HG03558 (cell line): ENCODE data around the gene ALDH1B1.
"Not testable (repeated sequence)": the region's sequence is repeated elsewhere in the genome, so short reads cannot be mapped to it uniquely, and the experiment has no call there.

ENCODE experiments used
- ATAC-seq: cut with Tn5 transposase; IDR thresholded peaks from one replicate; pipeline ENCODE4 v1.9.1; 2021; ENCODE audit warnings: moderate number of reproducible peaks; ENCODE audit not compliant: unreplicated experiment; ENCODE audit errors: extremely low read depth

The ALDH1B1 gene

DNA sequence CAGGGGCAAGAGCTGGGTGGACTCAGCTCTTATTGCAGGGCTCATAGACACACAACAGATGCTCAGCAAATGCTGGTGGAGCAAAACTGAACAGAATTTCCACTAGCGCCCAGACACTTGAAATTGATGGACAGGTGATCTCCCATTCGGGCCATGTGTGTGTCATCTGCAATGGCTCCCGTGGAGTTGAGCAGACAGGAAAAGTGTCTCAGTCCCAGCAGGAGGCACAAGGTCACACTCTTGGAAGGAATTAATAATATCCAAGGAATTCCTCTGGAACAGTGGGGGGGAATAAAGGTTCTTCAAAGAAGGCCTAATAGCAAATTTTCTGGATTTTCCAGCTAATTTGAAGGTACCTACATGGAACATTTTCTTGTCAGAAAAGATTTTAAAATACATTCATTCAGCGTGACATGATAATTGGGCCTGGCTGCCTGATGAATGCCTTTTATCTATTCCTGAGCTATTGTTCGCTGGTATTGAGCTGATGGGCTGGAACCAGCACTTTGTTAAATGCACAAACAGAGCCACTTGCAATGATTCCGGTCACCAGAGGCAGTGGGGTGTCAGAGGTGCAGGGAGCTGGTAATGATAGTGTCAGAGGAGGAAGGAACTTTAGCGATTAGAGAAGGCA lies 31.5 kb upstream of the ALDH1B1 start:
- ATAC-seq: no peak

- no peak for ATAC-seq
These were observed 31.0 kb upstream of the ALDH1B1 start for GRCh38 chr9:38361473-38361850.

DNA sequence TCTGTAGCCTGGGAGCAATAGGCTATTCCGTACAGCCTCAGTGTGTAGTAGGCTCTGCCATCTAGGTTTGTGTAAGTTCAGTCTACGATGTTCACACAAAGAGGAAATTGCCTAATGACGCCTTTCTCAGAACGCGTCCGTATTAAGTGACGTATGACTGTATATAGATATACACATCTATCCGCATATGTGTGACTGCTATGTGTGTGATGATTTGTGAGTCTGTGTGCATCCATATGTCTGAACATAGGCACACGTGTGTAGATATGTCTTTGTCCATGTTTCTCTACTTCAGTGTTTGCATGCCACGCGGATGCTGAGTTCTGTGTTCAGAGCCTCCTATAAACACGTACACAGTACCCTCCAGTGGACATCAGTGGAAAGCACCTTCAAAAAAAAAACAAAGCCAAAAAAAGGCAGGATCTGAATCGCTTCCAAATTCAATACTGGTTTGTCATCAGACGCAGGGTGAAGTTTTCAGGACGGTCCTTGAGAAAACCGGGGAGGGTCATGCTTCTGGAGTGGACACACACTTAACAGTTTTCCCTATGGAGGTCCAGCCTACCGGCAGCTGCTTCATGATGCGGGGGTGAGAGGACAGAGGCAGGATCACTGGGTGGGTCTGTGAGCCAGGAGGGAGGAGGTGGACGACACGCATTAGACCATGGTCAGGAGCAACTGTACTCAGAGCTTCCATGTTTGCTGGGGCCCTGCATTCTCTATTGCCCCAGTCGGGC lies 29.5 kb upstream of the ALDH1B1 start:
- ATAC-seq: no peak

DNA sequence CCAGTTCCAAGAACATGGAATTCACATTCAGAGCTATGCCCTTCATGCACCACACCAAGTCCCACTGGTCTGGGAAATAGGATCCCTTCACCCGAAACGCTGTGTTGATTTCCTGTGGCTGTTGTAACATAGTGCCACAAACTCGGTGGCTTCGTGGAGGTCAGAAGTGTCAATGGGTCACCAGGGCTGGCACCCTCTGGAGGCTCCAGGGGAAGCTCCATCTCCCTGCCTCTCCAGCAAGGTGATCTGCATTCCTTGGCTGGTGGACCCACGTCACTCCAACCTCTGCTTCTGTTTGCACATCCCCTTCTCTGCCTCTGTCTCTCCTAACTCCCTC lies 28.9 kb upstream of the ALDH1B1 start:
- no peak for ATAC-seq

DNA sequence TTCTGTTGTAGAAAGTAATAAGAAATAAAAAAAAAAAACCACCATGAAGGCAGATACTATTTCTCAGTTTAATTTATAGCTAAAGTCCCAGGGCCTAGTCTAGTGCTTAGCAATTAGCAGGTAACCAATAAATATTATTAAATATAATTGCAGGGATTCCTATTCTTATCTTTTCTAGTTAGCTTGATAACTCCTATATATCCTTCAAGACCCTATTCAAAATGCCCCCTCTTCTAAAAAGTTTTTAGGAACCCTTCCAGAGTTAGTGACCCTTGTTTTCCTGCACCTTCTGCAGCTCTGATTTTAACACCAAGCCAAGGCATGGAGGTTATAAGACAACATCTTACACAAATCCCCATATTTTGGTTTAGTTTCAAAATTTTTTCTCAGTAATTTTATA lies 24.6 kb upstream of the ALDH1B1 start:
- no peak for ATAC-seq

DNA sequence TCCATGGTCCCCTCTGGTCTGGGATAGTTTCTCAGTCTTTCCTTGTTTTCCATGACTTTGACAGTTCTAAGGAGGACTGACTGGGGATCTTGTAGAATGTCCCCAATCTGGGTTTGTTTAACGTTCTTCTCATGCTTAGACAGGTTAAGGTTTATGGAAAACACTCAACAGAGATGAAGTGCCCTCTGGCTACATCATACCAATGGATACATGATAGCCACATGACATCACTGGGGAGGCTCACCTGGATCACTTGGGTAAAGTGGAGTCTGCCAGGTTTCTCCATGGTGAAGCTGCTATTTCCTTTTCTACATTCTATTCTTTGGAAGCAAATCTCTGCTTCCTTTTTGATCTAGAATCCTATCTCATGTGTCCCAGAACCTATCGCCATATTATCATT lies 23.8 kb upstream of the ALDH1B1 start:
- no peak for ATAC-seq

DNA sequence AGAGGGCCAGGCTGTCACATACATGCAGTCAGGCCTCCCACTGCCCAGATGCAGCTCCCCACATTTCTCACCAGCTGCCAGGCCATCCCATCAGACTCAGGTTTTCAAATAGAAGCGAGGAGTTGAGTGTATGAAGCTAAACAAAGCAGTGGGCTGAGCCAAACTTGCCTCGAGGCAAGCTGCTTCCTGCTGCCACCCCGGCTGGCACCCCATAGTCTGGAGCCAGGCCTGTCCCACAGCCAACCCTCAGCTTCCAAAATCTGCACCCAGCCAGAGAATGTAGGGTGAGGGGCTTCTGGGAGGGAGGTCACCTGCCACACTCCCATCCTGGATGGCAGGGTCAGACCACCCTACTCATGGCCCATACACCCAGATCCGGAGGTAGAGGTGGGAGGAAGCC lies 22.3 kb upstream of the ALDH1B1 start:
- ATAC-seq: no peak

DNA sequence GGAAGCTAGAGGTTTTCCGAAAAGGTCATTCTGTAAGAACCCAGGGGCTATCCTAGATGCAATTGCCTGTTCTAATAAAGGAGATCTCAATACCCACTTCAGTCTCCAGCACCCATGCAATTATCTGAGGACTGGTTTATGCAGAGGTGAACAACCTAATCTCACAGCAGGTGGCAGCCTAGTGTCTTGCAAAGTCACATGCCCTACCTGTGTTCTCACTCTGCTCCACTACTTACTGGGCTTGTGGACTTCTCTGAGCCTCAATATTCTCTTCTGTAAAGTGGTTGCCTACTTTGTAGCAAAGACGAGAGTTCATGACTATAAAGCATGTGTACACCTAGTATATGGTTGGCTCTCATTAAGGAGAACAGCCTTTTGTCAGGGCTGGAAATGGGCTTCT lies 21.0 kb upstream of the ALDH1B1 start:
- ATAC-seq: no peak

GRCh38 chr9:38372762-38373619 lies 19.5 kb upstream of the ALDH1B1 start:
- ATAC-seq: no peak

GRCh38 chr9:38373679-38374078 lies 18.8 kb upstream of the ALDH1B1 start:
- ATAC-seq: no peak

DNA sequence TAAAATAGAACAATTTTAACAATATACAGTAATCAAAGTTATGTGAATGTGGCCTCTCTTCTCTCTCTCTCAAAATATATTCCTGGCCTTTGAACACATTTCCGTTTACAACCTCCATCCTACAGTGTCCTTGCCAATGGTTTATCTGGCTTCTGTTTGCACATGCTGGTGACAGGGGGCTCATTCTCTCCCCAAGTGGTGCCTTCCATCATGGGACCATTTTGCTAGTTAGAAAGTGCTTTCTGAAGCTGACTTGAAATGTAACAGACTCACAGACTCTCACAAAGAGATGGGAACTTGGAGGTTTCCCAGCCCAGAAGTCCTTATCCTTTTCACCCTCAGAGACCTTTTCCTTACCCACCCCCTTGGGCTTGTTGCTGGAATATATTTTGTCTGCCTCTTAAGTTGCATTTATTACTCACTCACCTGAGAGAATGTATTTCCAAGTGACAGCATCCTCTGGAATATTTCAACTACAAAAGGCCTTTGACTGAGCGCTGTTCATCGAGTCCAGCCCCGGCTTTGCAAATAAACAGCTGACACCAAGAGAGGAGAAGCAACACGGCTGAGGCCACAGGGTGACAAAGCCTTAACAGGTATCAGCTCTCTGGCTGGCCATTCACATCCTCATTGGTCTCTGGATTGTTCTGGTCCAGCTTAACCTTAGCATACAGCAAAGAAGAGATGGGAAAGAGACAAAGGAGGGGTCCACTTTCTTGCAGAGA lies 17.5 kb upstream of the ALDH1B1 start:
- no peak for ATAC-seq

DNA sequence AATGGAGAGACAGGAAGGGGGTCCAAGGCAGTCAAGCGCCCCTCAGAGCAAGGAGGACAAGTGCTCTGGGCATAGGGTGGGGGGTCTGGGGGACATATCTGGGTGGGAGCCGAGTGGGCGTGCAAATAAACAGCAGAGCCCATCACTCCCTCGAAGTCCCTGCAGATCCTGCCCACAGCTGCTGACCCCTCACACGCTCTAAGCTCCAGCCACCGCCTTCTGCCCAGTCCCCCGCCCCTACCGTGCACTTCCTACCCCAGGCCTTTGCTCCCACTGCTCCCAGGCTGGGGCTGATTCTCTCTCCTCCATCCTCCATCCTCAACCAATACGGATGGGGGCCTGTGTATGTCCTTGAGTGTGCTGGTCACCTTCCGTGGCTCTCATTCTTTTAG lies 16.9 kb upstream of the ALDH1B1 start:
- ATAC-seq: no peak

DNA sequence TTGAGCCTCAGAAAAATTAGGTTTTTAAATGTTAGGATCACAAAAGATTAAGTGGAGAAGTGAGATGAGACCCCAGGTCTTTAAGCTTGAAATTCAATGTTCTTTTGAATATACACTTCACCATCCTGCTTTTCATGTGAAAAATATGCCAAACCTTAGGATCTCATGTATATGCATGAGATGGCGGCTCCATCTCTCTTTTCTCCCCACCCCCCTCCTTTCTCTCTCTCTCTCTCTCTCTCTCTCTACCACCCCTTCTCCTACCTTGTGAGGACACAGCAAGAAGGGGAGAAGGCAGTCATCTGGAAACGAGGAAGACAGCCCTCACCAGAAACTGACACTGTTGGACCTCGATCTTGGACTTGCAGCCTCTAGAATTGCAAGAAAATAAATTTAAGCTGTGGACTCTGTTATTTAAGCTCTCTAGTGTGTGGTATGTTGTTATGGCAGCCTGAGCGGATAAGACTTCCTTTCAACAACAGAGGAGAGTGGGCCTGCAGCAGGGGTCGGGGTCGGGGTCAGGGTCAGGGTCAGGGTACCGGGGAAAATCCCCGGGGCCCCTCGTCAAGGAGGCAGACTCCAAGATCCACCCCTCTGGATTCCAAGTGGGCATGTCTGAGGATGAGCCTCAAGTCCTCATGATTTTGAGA lies 16.4 kb upstream of the ALDH1B1 start:
- ATAC-seq: no peak

- ATAC-seq: not testable (repeated sequence)
These were observed 15.0 kb upstream of the ALDH1B1 start for GRCh38 chr9:38377336-38378083.

DNA sequence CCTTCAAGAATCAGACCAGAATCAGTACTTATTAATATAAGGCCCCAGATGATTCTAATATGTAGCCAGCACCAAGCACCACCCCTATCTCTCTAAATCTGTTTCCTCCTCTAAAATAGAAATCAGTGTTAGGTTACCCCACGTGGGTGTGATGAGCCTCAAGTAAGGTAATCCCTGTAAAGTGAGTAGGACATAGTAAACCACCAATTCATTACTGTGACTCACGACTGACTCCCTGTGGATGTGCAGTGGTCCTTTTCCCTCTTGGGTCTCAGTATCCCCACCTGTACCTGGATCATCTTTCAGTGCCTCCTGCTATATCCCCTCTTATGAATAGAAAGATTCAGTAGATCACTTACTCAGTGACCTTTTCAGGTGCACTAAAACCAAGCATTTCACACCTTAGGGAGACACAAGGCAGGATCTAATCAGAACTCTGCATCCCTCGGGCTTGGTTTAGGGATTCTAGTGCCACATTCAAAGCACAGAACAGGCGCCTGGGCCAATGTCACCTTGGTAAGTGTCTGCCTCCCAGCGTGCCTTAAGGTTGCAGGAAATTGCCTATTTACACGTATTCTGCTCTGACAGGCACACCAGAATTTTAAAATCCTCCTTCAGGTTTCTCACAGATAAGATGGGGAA lies 12.2 kb upstream of the ALDH1B1 start:
- no peak for ATAC-seq

GRCh38 chr9:38380872-38381534 lies 11.5 kb upstream of the ALDH1B1 start:
- ATAC-seq: no peak

DNA sequence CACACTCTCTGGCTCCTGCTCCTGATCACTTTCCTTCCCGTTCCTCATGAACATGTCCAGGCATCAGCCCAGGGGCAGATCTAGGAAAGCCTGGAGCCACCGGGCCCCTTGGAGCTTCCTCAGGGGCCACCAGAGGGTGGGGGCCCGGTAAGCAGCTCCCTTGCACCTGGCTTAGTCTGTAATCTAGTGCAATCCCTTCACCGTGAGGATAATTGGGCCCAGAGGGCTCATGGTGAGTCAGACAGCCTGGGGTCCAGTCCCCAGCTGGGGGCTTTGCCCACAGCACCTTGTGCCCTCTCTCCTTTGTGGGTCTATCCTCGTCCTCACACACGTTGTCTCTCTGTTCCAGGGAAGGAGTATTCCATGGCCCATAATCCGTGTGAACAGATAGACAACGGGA lies 10.4 kb upstream of the ALDH1B1 start:
- no peak for ATAC-seq

DNA sequence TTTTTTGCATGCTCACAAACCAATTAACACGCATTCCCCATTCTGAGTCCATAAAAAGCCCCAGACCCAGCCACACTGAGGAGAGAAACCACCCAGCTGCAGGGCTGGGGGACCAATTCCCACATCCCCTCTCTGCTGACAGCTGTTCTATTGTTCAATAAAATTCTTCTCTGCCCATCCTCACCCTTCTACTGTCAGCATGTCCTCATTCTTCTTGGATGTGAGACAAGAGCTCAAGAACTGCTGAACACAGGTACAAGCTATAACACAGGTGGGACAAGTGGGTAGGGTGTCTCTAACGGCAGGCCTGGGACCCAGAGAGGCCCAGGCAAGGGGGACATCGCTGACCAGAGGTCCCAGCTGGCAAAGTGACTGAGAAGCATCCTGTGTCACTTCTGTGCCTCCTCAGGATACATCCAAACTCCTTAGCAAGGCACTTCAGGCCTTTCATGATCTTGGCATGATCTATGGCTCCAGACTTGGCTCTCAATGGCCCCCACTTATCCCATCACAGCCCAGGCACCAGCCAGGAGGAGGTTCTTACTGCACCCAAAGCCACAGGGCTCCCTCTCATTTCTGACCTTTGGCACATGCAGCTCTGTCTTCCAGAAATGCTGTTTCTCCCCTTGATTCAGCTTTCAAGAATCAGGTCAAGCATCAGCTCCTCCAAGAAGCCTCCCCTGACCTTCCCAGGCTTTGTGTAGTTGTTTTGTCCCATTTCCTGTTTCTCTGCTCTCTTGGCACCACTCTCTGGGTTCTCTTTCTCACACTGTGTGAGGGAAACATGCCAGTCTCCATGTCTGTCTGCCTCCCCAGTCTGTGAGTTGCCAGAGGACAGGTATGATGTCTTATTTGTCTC lies 7.3 kb upstream of the ALDH1B1 start:
- ATAC-seq: no peak
